Measurements from ENCODE around the gene GAB2. TPM values are rescaled to one million over a fixed set of nuclear protein-coding genes. Genes with fewer than 3 reads are reported as not detected.
"Not testable (repeated sequence)": the region's sequence is repeated elsewhere in the genome, so short reads cannot be mapped to it uniquely, and the experiment has no call there.

The GAB2 gene
- total RNA-seq, 4 donors from 2014 or later, result 14.0 to 41.3 (median 34.7) TPM

DNA sequence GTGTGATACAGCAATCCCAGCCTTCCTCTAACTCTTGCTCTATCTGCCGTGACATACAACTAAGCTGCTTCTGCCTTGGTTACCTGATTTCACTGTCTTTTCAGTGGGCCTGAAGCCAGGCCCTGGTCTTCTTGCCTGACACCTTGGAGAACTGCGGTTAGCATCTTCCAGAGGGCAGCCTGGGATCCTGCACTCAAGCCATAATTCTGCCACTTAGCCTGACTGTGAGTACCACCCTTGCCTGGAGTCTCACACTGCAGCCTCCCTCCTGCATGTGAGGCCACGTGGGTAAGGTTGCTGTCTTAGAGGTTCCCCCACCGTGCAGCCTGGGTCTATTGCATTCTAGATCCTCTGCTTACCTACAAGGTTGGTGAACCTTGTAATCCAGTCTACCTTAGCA is 193.1 kb downstream of the GAB2 start:
- no peaks in the 10 kb centered on the region for H3K4me1 ChIP-seq
- no peaks in the 10 kb centered on the region for H3K9me3 ChIP-seq
- no peaks in the 10 kb centered on the region for H3K27me3 ChIP-seq
- TF ChIP-seq, protein P1, sequence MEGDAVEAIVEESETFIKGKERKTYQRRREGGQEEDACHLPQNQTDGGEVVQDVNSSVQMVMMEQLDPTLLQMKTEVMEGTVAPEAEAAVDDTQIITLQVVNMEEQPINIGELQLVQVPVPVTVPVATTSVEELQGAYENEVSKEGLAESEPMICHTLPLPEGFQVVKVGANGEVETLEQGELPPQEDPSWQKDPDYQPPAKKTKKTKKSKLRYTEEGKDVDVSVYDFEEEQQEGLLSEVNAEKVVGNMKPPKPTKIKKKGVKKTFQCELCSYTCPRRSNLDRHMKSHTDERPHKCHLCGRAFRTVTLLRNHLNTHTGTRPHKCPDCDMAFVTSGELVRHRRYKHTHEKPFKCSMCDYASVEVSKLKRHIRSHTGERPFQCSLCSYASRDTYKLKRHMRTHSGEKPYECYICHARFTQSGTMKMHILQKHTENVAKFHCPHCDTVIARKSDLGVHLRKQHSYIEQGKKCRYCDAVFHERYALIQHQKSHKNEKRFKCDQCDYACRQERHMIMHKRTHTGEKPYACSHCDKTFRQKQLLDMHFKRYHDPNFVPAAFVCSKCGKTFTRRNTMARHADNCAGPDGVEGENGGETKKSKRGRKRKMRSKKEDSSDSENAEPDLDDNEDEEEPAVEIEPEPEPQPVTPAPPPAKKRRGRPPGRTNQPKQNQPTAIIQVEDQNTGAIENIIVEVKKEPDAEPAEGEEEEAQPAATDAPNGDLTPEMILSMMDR (IDR thresholded peaks at IDR 0.05), result no peak
- H3K27ac ChIP-seq, result no peak overlapping the region
- H3K4me3 ChIP-seq, result no peak overlapping the region
- peaks cover 0 to 60% (median 0%) of the 10 kb centered on the region in 3 donors for H3K36me3 ChIP-seq
- no peak for DNase-seq

DNA sequence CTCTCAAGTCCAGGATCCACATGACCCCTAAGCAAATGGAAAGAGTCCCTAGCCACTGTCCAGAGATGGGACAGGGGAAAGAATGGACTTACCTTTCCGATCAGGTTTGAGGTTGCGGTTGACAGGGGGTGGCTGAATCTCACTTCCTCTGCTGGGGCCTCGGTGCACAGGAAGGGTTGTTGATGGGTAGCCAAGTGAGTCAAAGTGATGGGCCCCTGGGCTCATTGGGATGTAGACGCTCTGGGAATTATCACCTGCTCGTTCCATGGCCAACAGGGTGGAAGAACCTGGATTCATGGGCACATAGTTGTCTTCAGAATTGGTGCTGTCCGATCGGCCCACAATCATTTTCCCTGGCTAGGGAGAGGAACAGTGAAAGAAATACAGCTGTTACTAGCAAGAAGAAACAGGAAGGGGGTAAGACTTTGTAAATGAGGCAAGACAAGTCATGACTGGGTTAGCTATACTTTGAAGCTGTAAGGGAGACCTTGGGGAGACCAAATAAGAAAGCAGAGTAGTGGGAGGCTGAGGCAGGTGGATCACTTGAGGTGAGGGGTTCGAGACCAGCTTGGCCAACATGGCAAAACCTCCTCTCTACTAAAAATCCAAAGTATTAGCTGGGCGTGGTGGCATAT is 194.2 kb downstream of the GAB2 start:
- Histone ChIP-seq H3K9me3 (no peaks in the 10 kb centered on the region), H3K36me3 (peaks cover 0 to 71% (median 0%) of the 10 kb centered on the region in 3 donors), H3K27me3 (no peaks in the 10 kb centered on the region), H3K27ac (no peak overlapping the region), H3K4me3 (no peak overlapping the region), H3K4me1 (no peaks in the 10 kb centered on the region)
- DNase-seq, result peak in 2 of 3 donors; percentile 61 to 63
- TF ChIP-seq, protein P1 (IDR thresholded peaks at IDR 0.05), result no peak
- TF ChIP-seq POLR2A (IDR thresholded peaks at IDR 0.05), result no peak

DNA sequence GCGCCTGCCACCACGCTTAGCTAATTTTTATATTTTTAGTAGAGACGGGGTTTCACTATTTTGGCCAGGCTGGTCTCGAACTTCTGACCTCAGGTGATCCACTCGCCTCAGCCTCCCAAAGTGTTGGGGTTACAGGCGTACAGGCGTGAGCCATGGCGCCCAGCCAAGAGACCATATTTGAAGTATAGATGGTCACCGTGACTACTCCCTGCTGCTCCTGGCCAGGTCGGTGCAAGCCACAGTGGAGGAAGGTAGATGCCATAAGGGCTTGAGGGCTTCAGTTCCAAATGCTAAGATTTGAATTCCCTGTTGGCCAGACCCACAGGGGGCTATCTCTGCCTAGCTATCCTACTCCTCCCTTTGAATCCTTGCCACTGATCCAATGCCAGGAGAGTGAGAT is 194.9 kb downstream of the GAB2 start:
- peaks cover 0 to 78% (median 0%) of the 10 kb centered on the region in 3 donors for H3K36me3 ChIP-seq
- H3K27ac ChIP-seq, DNase-seq, H3K27me3 ChIP-seq, H3K4me1 ChIP-seq, H3K9me3 ChIP-seq, H3K4me3 ChIP-seq: not testable (repeated sequence)

DNA sequence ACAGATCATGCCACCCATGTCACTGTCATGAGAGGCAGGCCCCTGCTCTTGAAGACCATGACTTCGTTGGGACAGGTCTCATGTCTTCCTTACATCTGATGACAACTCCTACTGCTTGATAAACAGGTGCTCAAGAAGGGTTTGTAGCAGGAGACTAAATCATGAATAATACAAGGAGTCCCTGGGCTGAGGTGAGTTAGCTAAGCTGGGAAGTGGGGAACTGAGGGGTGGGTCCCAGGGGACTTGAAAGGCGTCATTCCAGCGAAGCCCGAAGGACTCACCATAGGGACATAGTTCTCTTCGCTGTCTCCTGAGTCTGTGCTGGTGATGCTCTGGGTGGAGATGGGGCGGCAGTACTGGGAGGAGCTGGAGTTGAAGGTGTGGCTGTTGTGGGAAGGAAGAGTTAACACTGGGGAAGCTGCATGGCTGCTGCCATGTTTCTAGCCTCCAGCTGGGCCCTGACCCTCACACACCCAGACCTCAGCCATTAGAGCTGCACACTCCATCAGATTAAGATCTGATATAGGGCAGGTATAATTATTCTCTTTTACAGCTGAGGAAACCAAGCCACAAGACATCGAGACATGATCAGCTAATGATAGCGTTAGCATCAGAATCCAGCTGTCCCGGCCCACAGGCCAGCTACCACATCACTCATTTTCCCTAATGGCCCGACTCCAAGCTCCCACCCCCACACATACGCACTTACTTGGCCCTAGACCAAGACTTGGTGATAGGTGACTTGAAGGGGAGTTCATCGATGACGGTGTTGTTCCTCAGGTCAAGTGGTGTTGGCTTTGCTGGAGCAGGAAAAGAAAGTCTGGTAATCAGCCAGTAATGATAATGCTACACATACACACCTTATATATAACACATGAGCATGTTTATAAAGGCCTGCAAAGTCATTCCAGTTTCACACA is 196.0 kb downstream of the GAB2 start:
- H3K9me3 ChIP-seq, result no peaks in the 10 kb centered on the region
- no peaks in the 10 kb centered on the region for H3K4me1 ChIP-seq
- no peaks in the 10 kb centered on the region for H3K27me3 ChIP-seq
- no peak overlapping the region for H3K27ac ChIP-seq
- DNase-seq, result no peak
- no peak overlapping the region for H3K4me3 ChIP-seq
- peaks cover 0 to 86% (median 0%) of the 10 kb centered on the region in 3 donors for H3K36me3 ChIP-seq
- TF ChIP-seq, protein P1 (IDR thresholded peaks at IDR 0.05), result no peak
- no peak for TF ChIP-seq POLR2A (IDR thresholded peaks at IDR 0.05)

DNA sequence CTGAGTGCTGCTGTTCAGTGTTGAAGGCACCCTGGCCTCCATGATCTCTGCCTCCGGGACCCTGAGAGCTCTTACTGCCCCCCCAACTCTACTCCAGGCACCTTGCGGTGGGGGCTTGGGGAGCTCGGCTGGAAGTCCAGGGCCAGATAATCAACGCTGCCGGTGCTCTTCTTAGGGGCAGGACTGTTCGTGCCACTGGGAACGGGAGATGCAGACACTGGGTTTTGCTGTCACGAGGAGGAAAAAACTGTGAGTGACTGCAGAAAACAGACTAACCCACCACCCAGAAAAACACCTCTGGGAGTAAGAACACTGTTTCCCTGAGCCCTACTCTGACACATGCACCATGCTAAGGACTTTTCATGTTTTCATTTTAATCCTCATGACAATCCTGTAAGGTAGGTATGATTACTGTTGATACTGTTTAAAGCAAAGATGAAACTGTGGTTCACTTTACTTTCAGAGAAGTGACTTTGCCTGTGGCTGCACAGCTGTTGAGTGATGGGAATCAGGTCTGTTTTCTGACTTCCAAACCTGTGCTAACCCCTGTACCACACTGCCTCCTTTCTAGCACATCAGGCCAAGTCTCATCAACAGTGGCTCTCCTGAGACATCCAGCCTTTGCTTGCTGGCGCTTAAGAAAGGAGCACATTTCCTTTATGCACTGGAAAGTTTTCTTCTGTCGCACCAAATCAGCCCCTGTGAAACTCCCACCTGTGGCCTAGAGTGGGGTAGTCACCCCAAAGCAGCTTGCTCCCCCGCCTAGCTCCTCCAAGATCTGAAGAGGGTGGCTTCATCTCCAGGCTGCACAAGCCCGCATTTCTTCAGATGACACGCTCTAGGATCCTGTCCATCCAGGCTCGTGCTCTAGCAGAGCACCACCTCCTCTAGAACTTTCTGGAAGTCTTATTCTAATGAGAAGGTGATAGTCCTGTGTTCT is 197.1 kb downstream of the GAB2 start:
- H3K27ac ChIP-seq, result no peak overlapping the region
- H3K36me3 ChIP-seq, result peaks cover 0 to 87% (median 0%) of the 10 kb centered on the region in 3 donors
- no peak for DNase-seq
- H3K4me1 ChIP-seq, result no peaks in the 10 kb centered on the region
- no peak for TF ChIP-seq POLR2A (IDR thresholded peaks at IDR 0.05)
- TF ChIP-seq, protein P1 (IDR thresholded peaks at IDR 0.05), result no peak
- H3K4me3 ChIP-seq, result no peak overlapping the region
- H3K27me3 ChIP-seq, result no peaks in the 10 kb centered on the region
- H3K9me3 ChIP-seq, result no peaks in the 10 kb centered on the region
